CD4-positive, CD25-positive, alpha-beta regulatory T cell (primary cell): ENCODE measurements around the gene SERHL2. TPM values are rescaled to one million over a fixed set of nuclear protein-coding genes. Genes with fewer than 3 reads are reported as not detected.
"Not testable (repeated sequence)": the region's sequence is repeated elsewhere in the genome, so short reads cannot be mapped to it uniquely, and the experiment has no call there.

Experiments used
- ATAC-seq, 2 donors: fragments of 150-1000 bp; cut with Tn5 transposase; one replicate each; pipeline ENCODE4 v1.10.0; 2021; ENCODE audit warnings: low read depth in 2 of 2, moderate number of reproducible peaks in 2 of 2, moderate library complexity in 1 of 2
- DNase-seq, 3 donors: peaks; one replicate each; pipeline versions ENCODE4 v3.0.0 to v3.0.0-alpha.2; 2012 to 2022; ENCODE audit warnings: mixed read lengths in 1 of 3
- H3K27ac ChIP-seq: one replicate; pipeline ENCODE4 v1.7.0; 2013; ENCODE audit warnings: mild to moderate bottlenecking, low read length; ENCODE audit not compliant: insufficient read depth, poor library complexity, severe bottlenecking
- H3K27me3 ChIP-seq: one replicate; pipeline ENCODE4 v1.7.0; 2013; ENCODE audit warnings: low read length; ENCODE audit not compliant: control insufficient read depth, insufficient read depth
- H3K36me3 ChIP-seq: one replicate; pipeline ENCODE4 v1.7.0; 2013; ENCODE audit warnings: mild to moderate bottlenecking, low read length, moderate library complexity; ENCODE audit not compliant: control insufficient read depth, insufficient read depth
- H3K4me1 ChIP-seq: 2 replicates; pipeline ENCODE4 v1.7.0; 2013; ENCODE audit warnings: mild to moderate bottlenecking, low read length; ENCODE audit not compliant: insufficient read depth, control insufficient read depth, poor library complexity, severe bottlenecking
- H3K4me3 ChIP-seq: one replicate; pipeline ENCODE4 v1.7.0; 2013; ENCODE audit warnings: low read depth, mild to moderate bottlenecking, low read length, moderate library complexity
- H3K9me3 ChIP-seq, 2 experiments: 1 replicate in 1 of 2; 2 replicates in 1 of 2; pipeline ENCODE4 v1.7.0; 2013; ENCODE audit warnings: low read length in 2 of 2, mild to moderate bottlenecking in 1 of 2, moderate library complexity in 1 of 2; ENCODE audit not compliant: control insufficient read depth in 2 of 2
- H3K27ac Mint-ChIP-seq, 3 donors: one replicate each; pipeline ENCODE4 v1.8.0; 2020 to 2022; ENCODE audit warnings: mild to moderate bottlenecking in 3 of 3, mixed read lengths in 3 of 3, moderate library complexity in 2 of 3
- H3K27me3 Mint-ChIP-seq: one replicate; pipeline ENCODE4 v1.8.0; 2022; ENCODE audit warnings: mild to moderate bottlenecking, mixed read lengths
- H3K36me3 Mint-ChIP-seq: one replicate; pipeline ENCODE4 v1.8.0; 2020; ENCODE audit warnings: mixed read lengths
- H3K4me1 Mint-ChIP-seq, 4 donors: one replicate each; pipeline ENCODE4 v1.8.0; 2020 to 2022; ENCODE audit warnings: mixed read lengths in 4 of 4, mild to moderate bottlenecking in 1 of 4
- H3K4me3 Mint-ChIP-seq, 4 donors: one replicate each; pipeline ENCODE4 v1.8.0; 2020 to 2022; ENCODE audit warnings: mild to moderate bottlenecking in 4 of 4, mixed read lengths in 4 of 4, moderate library complexity in 3 of 4
- H3K9me3 Mint-ChIP-seq, 7 donors: one replicate each; pipeline ENCODE4 v1.8.0; 2020 to 2022; ENCODE audit warnings: mixed read lengths in 7 of 7, mild to moderate bottlenecking in 3 of 7, moderate library complexity in 2 of 7
- polyA plus RNA-seq, 4 donors: library from polyadenylated mRNA; unstranded; fragments of 300-500 nt; fragmentation: Illumina TruSeq; gene quantifications; one replicate each; pipeline ENCODE4 v1.2.3, GENCODE V29; 2021
- total RNA-seq: library from RNA; stranded (reverse); gene quantifications from one replicate; pipeline ENCODE4 v1.2.3, GENCODE V29; 2022

Gene SERHL2
- total and polyA plus RNA-seq, 5 donors from 2014 or later, result 0.41 to 0.76 (median 0.50) TPM; not detected in 2

DNA sequence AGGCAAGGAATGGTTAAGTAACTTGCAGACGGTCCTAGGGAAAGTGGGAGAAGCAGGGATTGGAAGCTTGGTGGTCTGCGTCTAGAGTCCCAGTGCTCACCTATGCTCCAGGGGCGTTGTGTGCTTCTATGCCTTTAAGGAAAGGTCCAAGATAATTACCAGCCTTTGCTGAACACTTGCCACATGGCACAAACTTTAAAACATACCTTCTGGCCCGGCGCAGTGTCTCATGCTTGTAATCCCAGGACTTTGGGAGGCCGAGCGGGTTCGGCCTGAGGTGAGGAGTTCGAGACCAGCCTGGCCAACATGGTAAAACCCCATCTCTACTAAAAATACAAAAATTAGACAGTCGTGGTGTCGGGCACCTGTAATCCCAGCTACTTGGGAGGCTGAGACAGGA lies 58.6 kb downstream of the SERHL2 start:
- peaks cover 7 to 75% (median 45%) of the 10 kb centered on the region in 4 donors for H3K4me1 Mint-ChIP-seq
- Histone ChIP-seq H3K36me3 (peaks cover 18% of the 10 kb centered on the region), H3K4me3 (peak overlapping the region; percentile 92), H3K27me3 (no peaks in the 10 kb centered on the region), H3K9me3 (no peaks in the 10 kb centered on the region), H3K4me1 (peaks cover 60% of the 10 kb centered on the region), H3K27ac (no peak overlapping the region)
- peaks cover 7% of the 10 kb centered on the region for H3K36me3 Mint-ChIP-seq
- no peak for DNase-seq
- no peaks in the 10 kb centered on the region for H3K9me3 Mint-ChIP-seq
- no peak for ATAC-seq
- peak overlapping the region in 2 of 3 donors; percentile 31 to 100 for H3K27ac Mint-ChIP-seq
- peaks cover 4% of the 10 kb centered on the region for H3K27me3 Mint-ChIP-seq
- peak overlapping the region; percentile 60 to 99 (median 94) for H3K4me3 Mint-ChIP-seq

DNA sequence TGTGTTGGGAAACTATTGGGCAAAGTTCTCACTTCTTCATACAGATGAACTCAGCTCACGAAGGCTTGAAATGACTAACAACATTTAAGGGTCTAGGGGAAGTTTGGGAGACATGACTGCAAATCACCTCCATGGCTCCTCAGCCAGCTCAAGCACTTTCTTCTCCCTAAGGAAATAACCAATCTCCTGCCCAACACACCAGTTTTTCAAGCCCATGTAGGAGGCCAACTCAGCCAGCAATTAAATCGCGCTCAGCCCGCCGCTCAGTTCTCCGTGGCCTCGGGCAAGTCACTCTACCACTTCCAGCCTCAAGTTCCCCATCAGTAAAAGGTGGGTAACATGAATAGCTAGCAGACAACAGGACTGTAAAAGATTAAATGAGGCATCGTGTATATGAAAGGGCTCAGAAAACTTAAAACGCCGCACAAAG lies 60.1 kb downstream of the SERHL2 start:
- Histone ChIP-seq H3K4me3 (peak overlapping the region; percentile 92), H3K27ac (peak overlapping the region; percentile 98), H3K9me3 (no peaks in the 10 kb centered on the region), H3K27me3 (no peaks in the 10 kb centered on the region), H3K36me3 (peaks cover 13% of the 10 kb centered on the region), H3K4me1 (peaks cover 60% of the 10 kb centered on the region)
- H3K27me3 Mint-ChIP-seq, result peaks cover 4% of the 10 kb centered on the region
- peaks cover 7 to 70% (median 43%) of the 10 kb centered on the region in 4 donors for H3K4me1 Mint-ChIP-seq
- H3K9me3 Mint-ChIP-seq, result no peaks in the 10 kb centered on the region
- H3K27ac Mint-ChIP-seq, result peak overlapping the region; percentile 91 to 100 (median 93)
- peaks cover 7% of the 10 kb centered on the region for H3K36me3 Mint-ChIP-seq
- DNase-seq (no peak), ATAC-seq (no peak)
- H3K4me3 Mint-ChIP-seq, result peak overlapping the region; percentile 87 to 99 (median 94)

DNA sequence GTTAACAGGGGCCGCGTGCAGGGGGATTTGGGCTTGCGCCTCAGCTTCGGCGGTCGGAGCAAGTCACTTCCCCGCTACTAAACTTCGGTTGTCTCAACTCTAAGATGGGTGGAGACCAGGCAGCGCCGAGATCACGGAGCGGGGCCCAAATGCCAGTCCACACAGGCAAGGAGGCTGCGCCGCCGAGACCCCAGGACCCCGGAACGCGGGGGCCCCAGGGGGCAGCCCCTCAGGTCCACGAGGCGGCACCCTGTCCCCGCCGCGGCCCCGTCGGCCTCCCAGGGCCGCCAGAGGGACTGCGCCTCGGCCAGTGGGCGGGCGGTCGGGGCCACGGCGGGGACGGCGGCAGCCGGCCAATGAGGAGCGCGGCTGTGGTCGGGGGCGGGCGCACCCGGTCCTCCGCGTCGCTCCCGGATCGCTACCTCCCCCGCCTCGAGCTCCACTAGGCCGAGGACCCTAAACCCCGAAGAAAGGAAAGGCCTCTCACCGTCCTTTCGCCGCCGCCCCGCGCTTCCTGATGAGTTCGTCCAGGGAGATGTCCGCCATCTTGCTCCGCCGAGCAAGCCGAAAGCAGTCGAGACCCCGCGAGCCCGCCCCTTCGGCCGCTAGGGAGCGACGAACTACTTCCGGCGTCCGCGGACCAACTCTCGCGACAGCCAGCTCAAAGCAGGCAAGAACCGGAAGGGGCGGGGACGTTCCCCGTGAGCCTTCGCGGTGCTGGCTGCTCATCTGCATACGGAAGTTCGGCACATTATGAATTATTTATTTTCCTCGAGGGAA lies 60.7 kb downstream of the SERHL2 start, which contains the start of gene POLDIP3:
POLDIP3 (minus strand) TSS at position 572 of the 780 bp plus-strand sequence; CDS start at position 546, 26 bp downstream.
- Histone ChIP-seq H3K27me3 (no peaks in the 10 kb centered on the region), H3K4me1 (peaks cover 56% of the 10 kb centered on the region), H3K36me3 (peaks cover 17% of the 10 kb centered on the region), H3K27ac (peak within 1 kb of the TSS; percentile 98), H3K9me3 (no peaks in the 10 kb centered on the region), H3K4me3 (peak within 1 kb of the TSS; percentile 92)
- Mint-ChIP-seq H3K4me3 (peak within 1 kb of the TSS; percentile 87 to 99 (median 98)), H3K27me3 (peaks cover 4% of the 10 kb centered on the region), H3K4me1 (peaks cover 7 to 63% (median 40%) of the 10 kb centered on the region in 4 donors), H3K27ac (peak within 1 kb of the TSS; percentile 99 to 100 (median 100)), H3K36me3 (peaks cover 7% of the 10 kb centered on the region), H3K9me3 (no peaks in the 10 kb centered on the region)
- DNase-seq, result peak; percentile 98 to 99 (median 99)
- peak; percentile 76 to 81 for ATAC-seq

DNA sequence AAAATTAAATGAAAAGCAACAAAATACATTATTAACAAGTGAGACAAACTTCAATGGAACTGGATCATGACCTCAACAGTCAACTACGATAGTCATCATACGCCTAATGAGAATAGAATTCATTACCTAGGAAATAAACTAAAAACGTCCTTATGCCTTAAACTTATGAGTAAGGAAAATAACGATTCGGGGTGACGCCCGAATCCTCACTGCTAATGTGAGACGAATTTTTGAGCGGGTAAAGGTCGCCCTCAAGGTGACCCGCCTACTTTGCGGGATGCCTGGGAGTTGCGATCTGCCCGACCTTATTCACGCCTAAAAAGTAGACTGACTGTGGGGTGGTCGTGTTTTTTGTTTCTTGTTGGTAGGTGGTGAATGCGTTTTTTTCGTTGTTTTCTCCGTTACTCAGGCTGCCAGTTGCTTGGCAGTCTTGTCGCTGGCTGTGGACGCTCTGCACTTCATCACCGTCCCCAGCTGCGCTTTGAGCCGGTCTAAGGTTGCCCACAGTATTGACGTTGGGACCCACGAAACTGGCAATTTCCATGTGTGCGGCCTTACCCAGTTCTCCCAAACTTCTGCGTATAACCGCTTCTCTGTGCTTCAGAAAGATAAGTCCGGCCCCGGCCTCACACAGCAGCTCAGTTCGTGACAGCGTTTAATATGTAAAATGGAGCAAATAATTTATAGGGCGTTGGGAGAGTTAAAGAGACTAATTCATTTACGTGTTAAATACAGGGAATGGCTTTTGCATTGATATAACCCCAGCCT lies 61.5 kb downstream of the SERHL2 start:
- DNase-seq, result peak; percentile 78 to 95 (median 90)
- Histone ChIP-seq H3K4me3 (peak overlapping the region; percentile 87), H3K9me3 (no peaks in the 10 kb centered on the region), H3K27me3 (no peaks in the 10 kb centered on the region), H3K36me3 (peaks cover 17% of the 10 kb centered on the region), H3K4me1 (peaks cover 48% of the 10 kb centered on the region), H3K27ac (peak overlapping the region; percentile 98)
- Mint-ChIP-seq H3K27me3 (peaks cover 4% of the 10 kb centered on the region), H3K36me3 (peaks cover 7% of the 10 kb centered on the region), H3K27ac (peak overlapping the region; percentile 99 to 100 (median 100)), H3K4me3 (peak overlapping the region; percentile 87 to 98 (median 96)), H3K9me3 (no peaks in the 10 kb centered on the region), H3K4me1 (peaks cover 7 to 56% (median 34%) of the 10 kb centered on the region in 4 donors)
- ATAC-seq, result peak; percentile 63 to 65

DNA sequence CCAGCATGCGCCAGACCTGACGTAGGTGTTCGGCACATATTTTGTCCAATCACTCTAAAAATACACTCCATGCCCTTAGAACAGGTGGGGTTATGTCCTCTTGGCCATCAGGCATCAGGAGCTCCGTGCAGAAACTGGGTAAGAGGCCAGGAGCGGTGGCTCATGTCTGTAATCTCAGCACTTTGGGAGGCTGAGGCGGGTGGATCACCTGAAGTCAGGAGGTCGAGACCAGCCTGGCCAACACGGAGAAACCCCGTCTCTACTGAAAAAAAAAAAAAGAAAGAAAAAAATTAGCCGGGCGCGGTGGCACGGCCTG lies 62.1 kb downstream of the SERHL2 start:
- not testable (repeated sequence) for DNase-seq

DNA sequence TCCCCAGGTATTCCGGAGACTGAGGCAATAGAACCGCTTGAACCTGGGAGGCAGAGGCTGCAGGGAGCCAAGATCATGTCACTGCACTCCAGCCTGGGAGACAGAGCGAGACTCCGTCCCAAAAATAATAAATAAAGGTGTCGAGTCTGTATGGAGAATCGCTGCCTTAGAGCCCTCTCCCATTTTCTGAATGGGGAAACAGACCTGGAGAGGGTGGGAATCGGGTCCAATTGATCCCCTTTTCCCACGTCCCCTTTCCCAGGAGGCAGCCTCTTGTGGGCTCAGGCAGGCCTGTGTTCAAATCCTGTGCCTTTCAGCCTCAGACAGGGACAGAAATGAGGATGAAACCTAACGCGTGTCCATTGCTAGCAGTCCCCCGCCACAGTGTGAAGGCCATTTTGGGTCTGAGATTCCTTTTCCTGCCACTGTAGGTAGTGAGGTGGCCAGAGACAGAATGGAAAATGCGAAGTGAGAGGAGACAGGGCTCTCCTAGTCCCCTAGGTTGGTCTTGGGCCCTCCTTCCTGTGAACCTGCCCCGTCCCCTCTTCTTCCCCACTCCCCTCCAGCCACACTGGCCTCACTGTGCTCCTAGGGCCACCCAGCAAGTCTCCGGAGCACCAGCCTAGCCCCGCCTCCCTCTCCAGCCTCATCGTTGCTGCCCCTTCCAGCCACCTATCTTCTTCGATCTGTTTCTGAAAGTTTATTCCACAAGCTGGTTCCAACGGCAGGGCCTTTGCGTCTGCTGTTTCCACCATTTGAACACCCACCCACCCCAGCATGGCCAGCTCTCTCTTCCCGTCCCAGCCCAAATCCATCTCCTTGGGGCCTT lies 63.6 kb downstream of the SERHL2 start:
- ATAC-seq (no peak), DNase-seq (no peak)
- Mint-ChIP-seq H3K27ac (peak overlapping the region in 1 of 3 donors; percentile 71), H3K4me1 (peaks cover 7 to 45% (median 24%) of the 10 kb centered on the region in 4 donors), H3K4me3 (peak overlapping the region in 3 of 4 donors; percentile 37 to 57 (median 41)), H3K27me3 (peaks cover 4% of the 10 kb centered on the region), H3K9me3 (no peaks in the 10 kb centered on the region), H3K36me3 (peaks cover 7% of the 10 kb centered on the region)
- Histone ChIP-seq H3K36me3 (peaks cover 7% of the 10 kb centered on the region), H3K4me1 (peaks cover 29% of the 10 kb centered on the region), H3K27me3 (no peaks in the 10 kb centered on the region), H3K27ac (peak overlapping the region; percentile 5), H3K4me3 (no peak overlapping the region), H3K9me3 (no peaks in the 10 kb centered on the region)

More for the DNA sequence above, 62.1 kb downstream of the SERHL2 start:
- H3K36me3 ChIP-seq, result peaks cover 17% of the 10 kb centered on the region
- H3K4me1 ChIP-seq, result peaks cover 43% of the 10 kb centered on the region
- peak overlapping the region; percentile 87 to 98 (median 96) for H3K4me3 Mint-ChIP-seq
- H3K4me1 Mint-ChIP-seq, result peaks cover 7 to 50% (median 32%) of the 10 kb centered on the region in 4 donors
- not testable (repeated sequence) for ATAC-seq, H3K27me3 ChIP-seq, H3K9me3 Mint-ChIP-seq, H3K36me3 Mint-ChIP-seq, H3K27me3 Mint-ChIP-seq, H3K9me3 ChIP-seq
- H3K4me3 ChIP-seq, result peak overlapping the region; percentile 87
- H3K27ac Mint-ChIP-seq, result peak overlapping the region; percentile 99 to 100 (median 100)
- peak overlapping the region; percentile 98 for H3K27ac ChIP-seq
